Right lobe of liver (tissue), 4 donors: ENCODE data around the gene CEP44.

Experiments used
- POLR2A ChIP-seq: fragments of 450-650 bp; IDR thresholded peaks from one replicate; pipeline ENCODE4 v1.6.1; 2017; ENCODE audit warnings: antibody characterized with exemption, mild to moderate bottlenecking
- TF ChIP-seq, protein P1 (sequence below), 4 donors: fragments of 200-600 bp in 3 of 4; fragments of 450-650 bp in 1 of 4; IDR thresholded peaks; one replicate each; pipeline versions ENCODE4 v1.5.1 to v1.8.0; 2016 to 2022; ENCODE audit warnings: antibody characterized with exemption in 4 of 4, mild to moderate bottlenecking in 2 of 4
- donor health status: DM: no; HTN: no; CAD: no.
- donor health status: DM: no; HTN: no; CAD: no.
- donor health status: DM: no; HTN: yes; CAD: no.

DNA sequence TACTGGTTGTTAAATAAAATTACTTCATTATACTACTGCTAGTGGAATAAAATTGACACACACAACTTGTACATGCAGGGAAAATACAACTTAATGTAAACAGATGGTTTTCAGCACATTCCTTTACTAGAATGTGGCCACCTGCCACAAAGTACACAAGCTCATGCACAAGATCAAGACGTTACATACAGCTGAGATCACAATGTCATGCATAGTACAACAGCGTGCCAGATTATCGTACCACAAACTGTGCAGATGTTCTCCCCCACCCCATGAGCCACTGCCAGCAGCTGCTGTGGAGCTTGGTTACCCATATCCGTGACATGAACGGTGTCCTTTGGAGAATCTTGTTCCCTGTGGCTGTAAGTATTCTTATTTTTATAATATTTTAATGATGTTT lies 27.9 kb upstream of the CEP44 start:
- TF ChIP-seq, protein P1, sequence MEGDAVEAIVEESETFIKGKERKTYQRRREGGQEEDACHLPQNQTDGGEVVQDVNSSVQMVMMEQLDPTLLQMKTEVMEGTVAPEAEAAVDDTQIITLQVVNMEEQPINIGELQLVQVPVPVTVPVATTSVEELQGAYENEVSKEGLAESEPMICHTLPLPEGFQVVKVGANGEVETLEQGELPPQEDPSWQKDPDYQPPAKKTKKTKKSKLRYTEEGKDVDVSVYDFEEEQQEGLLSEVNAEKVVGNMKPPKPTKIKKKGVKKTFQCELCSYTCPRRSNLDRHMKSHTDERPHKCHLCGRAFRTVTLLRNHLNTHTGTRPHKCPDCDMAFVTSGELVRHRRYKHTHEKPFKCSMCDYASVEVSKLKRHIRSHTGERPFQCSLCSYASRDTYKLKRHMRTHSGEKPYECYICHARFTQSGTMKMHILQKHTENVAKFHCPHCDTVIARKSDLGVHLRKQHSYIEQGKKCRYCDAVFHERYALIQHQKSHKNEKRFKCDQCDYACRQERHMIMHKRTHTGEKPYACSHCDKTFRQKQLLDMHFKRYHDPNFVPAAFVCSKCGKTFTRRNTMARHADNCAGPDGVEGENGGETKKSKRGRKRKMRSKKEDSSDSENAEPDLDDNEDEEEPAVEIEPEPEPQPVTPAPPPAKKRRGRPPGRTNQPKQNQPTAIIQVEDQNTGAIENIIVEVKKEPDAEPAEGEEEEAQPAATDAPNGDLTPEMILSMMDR (IDR thresholded peaks at IDR 0.05): no peak
- TF ChIP-seq POLR2A: no peak
